Stimulated activated CD4-positive, alpha-beta T cell treated with anti-CD3 and anti-CD28 coated beads, Interleukin-1b, Interleukin-23, amount 100 ng/mL, for 24 hours (primary cell): ENCODE measurements around the gene PCDHB10.
"Not testable (repeated sequence)": the region's sequence is repeated elsewhere in the genome, so short reads cannot be mapped to it uniquely, and the experiment has no call there.

Source experiments
- DNase-seq, 4 experiments: peaks; one replicate each; pipeline ENCODE4 v3.0.0-alpha.2; 2020; ENCODE audit warnings: low read depth in 4 of 4, low spot score in 1 of 4

Gene PCDHB10

GRCh38 chr5:141186897-141187512 lies 5.1 kb upstream of the PCDHB10 start, which contains the start of gene PCDHB9:
PCDHB9 (plus strand) TSS chr5:141187161; CDS start chr5:141187319, 158 bp downstream.
- no peak for DNase-seq

GRCh38 chr5:141188682-141189081 lies 3.5 kb upstream of the PCDHB10 start:
- DNase-seq, result not testable (repeated sequence)

- not testable (repeated sequence) for DNase-seq
Observed at GRCh38 chr5:141189131-141189530, 3.0 kb upstream of the PCDHB10 start.

GRCh38 chr5:141194332-141194731 lies 2.2 kb downstream of the PCDHB10 start:
- not testable (repeated sequence) for DNase-seq

GRCh38 chr5:141196363-141196762 lies 4.2 kb downstream of the PCDHB10 start:
- no peak for DNase-seq

GRCh38 chr5:141199359-141200235 lies 7.4 kb downstream of the PCDHB10 start, which contains the start of gene PCDHB11:
PCDHB11 (plus strand) TSS chr5:141199627; CDS start chr5:141199775, 148 bp downstream.
- no peak for DNase-seq

GRCh38 chr5:141201126-141201525 lies 9.0 kb downstream of the PCDHB10 start:
- not testable (repeated sequence) for DNase-seq

- DNase-seq, result not testable (repeated sequence)
Observed at GRCh38 chr5:141201646-141202045, 9.5 kb downstream of the PCDHB10 start.

GRCh38 chr5:141208478-141208877 lies 16.3 kb downstream of the PCDHB10 start, which contains the start of gene PCDHB12:
PCDHB12 (plus strand) TSS chr5:141208719; CDS start chr5:141208908, 189 bp downstream.
- no peak for DNase-seq

GRCh38 chr5:141210281-141210680 lies 18.1 kb downstream of the PCDHB10 start:
- DNase-seq, result not testable (repeated sequence)

GRCh38 chr5:141210849-141211248 lies 18.7 kb downstream of the PCDHB10 start:
- not testable (repeated sequence) for DNase-seq

- DNase-seq, result not testable (repeated sequence)
Observed at GRCh38 chr5:141213656-141214339, 21.6 kb downstream of the PCDHB10 start, which contains the start of gene PCDHB13. PCDHB13 (plus strand) TSS chr5:141213919; CDS start chr5:141214124, 205 bp downstream.

- DNase-seq, result not testable (repeated sequence)
Observed at GRCh38 chr5:141214583-141214982, 22.4 kb downstream of the PCDHB10 start.

- DNase-seq, result not testable (repeated sequence)
Observed at GRCh38 chr5:141215504-141215903, 23.4 kb downstream of the PCDHB10 start.

GRCh38 chr5:141216035-141216434 lies 23.9 kb downstream of the PCDHB10 start:
- DNase-seq, result not testable (repeated sequence)

- DNase-seq, result no peak
Observed at GRCh38 chr5:141223112-141223783, 31.1 kb downstream of the PCDHB10 start, which contains the start of gene PCDHB14. PCDHB14 (plus strand) TSS chr5:141223343; CDS start chr5:141223506, 163 bp downstream.

GRCh38 chr5:141224844-141225243 lies 32.7 kb downstream of the PCDHB10 start:
- not testable (repeated sequence) for DNase-seq

GRCh38 chr5:141225421-141225820 lies 33.3 kb downstream of the PCDHB10 start:
- DNase-seq, result not testable (repeated sequence)

GRCh38 chr5:141234109-141234667 lies 42.0 kb downstream of the PCDHB10 start:
- no peak for DNase-seq

GRCh38 chr5:141235922-141236321 lies 43.8 kb downstream of the PCDHB10 start:
- DNase-seq, result not testable (repeated sequence)
